ENCODE results near the gene POU5F1. TPM values are rescaled to one million over a fixed set of nuclear protein-coding genes. Genes with fewer than 3 reads are reported as not detected.

The POU5F1 gene
- total RNA-seq (2011; cell fraction: chromatin; rRNA removed; ENCODE audit: low replicate concordance) = not detected in 2 replicates
- not detected in 2 replicates for total RNA-seq (2011; cell fraction: nucleolus; rRNA removed)
- not detected in 2 replicates for total RNA-seq (2011; cell fraction: nucleoplasm; rRNA removed)
- not detected in 2 replicates for total RNA-seq (2014; rRNA removed)
- total RNA-seq (2014; rRNA removed; fragmentation: Illumina TruSeq; extraction: Trizol) = not detected in 2 replicates
- not detected in 2 replicates for total RNA-seq (2015; rRNA removed; fragmentation: Illumina TruSeq; extraction: Trizol)
- 2.0 and 2.3 TPM in 2 replicates for total RNA-seq (2021)
- not detected in 2 replicates for polyA plus RNA-seq (2011; rRNA removed)
- 0.31 TPM in 1 of 2 replicates, not detected in the other for polyA plus RNA-seq (2011; cell fraction: cytosol; rRNA removed)
- not detected in 2 replicates for polyA plus RNA-seq (2011; cell fraction: nucleus; rRNA removed)
- polyA plus RNA-seq (2012) = 0.13 and 0.58 TPM in 2 replicates
- polyA plus RNA-seq (2014; fragmentation: Illumina TruSeq; extraction: Trizol) = not detected in 2 replicates
- polyA plus RNA-seq (2014; fragmentation: Nextera tagmentation; extraction: Ambion mirVana) = under 1 TPM; 0.06 to 0.10 TPM
- polyA plus RNA-seq (2014; rRNA removed) = not detected in 2 replicates
- not detected in 2 replicates for polyA minus RNA-seq (2011; rRNA and poly(A)+ RNA removed)
- polyA minus RNA-seq (2011; cell fraction: cytosol; rRNA and poly(A)+ RNA removed) = not detected in 2 replicates
- polyA minus RNA-seq (2011; cell fraction: nucleus; rRNA and poly(A)+ RNA removed) = not detected in 2 replicates
- percentile 11 among the genes with signal in this experiment for Bru-seq, nascent RNA
- BruChase-seq, experiment 1, labeled RNA remaining after a 2-hour chase = percentile 21 among the genes with signal in this experiment
- BruChase-seq, experiment 2, labeled RNA remaining after a 6-hour chase = percentile 19 among the genes with signal in this experiment
- long read RNA-seq, experiment 1 = 0 reads
- long read RNA-seq, experiment 2 = 0 reads
- long read RNA-seq, experiment 3 = 0 reads

GRCh38 chr6:31170600-31170881 is at the start of gene POU5F1:
POU5F1 (minus strand) TSS chr6:31170682; CDS start chr6:31170620, 62 bp downstream.
- ChIA-PET CTCF (ENCODE audit: low intra/inter-chr PET ratio) (no interaction called here), POLR2A (interaction anchor here (1.0 kb wide), 1 partner anchor 24 kb away, joined by 4 read pairs; no protein-coding TSS in a partner anchor)
- Histone ChIP-seq H3K4me1 (replicated peaks in 1 of 2; ENCODE audit: control insufficient read depth in 2 of 2, insufficient read depth in 2 of 2, low read length in 2 of 2) (peaks cover 18 to 27% of the 10 kb centered on the region in 2 experiments), H3K4me2 (ENCODE audit: insufficient read depth, low read length) (peak within 1 kb of the TSS; percentile 33; the same call in 1 of the 2 replicates), H3K27me3 (ENCODE audit: control insufficient read depth in 2 of 2, insufficient read depth in 2 of 2, low read length in 2 of 2) (no peaks in the 10 kb centered on the region), H3K9me3 (replicated peaks; ENCODE audit: control insufficient read depth, insufficient read depth, low read depth, low read length) (no peaks in the 10 kb centered on the region), H3K9me1 (ENCODE audit: control insufficient read depth, insufficient read depth, low read length) (no peaks in the 10 kb centered on the region), H3K79me2 (ENCODE audit: control insufficient read depth, insufficient read depth, low read length) (no peaks in the 10 kb centered on the region), H3K9ac (ENCODE audit: insufficient read depth in 1 of 2, low read depth in 2 of 2, low read length in 2 of 2) (peak within 1 kb of the TSS in 1 of 2 experiments; percentile 82; a peak in 2 of 4 replicates), H3K27ac (ENCODE audit: extremely low read depth, low read depth, low read length) (no peak within 1 kb of the TSS; the same call in 2 of the 3 replicates), H3K4me3 (no peak within 1 kb of the TSS), H3K36me3 (ENCODE audit: control insufficient read depth, insufficient read depth, low read length) (no peaks in the 10 kb centered on the region), H2AFZ (ENCODE audit: low read depth, low read length) (peak within 1 kb of the TSS; percentile 64), H4K20me1 (replicated peaks; ENCODE audit: control insufficient read depth, insufficient read depth, low read length) (no peaks in the 10 kb centered on the region)
- no TSS peak for BruUV-seq (replicated peaks)
- no peak for DNase-seq (ENCODE audit: extremely low read depth in 1 of 4, low spot score in 3 of 4)
- no peak for TF ChIP-seq ZBTB7A (IDR thresholded peaks at IDR 0.05; ENCODE audit: borderline replicate concordance, control insufficient read depth, low read depth, low read length)
- TF ChIP-seq ZNF444 (CRISPR knock-in tag; IDR thresholded peaks at IDR 0.05) = no peak
- no peak for TF ChIP-seq GABPA (tag; conservative IDR thresholded peaks at IDR 0.05; ENCODE audit: low read depth)
- no peak for TF ChIP-seq TAF1 (IDR thresholded peaks at IDR 0.05; ENCODE audit: control insufficient read depth, extremely low read depth, insufficient read depth, low read length, severe bottlenecking)
- no peak for ATAC-seq
- no peak for FAIRE-seq
- WGBS (ENCODE audit: insufficient coverage, low coverage, missing lambda C conversion rate) = 38% methylated on average over 3 of the region's 9 CpGs
- intact Hi-C loops (cut with micrococcal nuclease) = no loop called here
- in situ Hi-C loops (cut with MboI) = no loop called here
